Activated CD4-positive, alpha-beta T cell treated with anti-CD3 and anti-CD28 coated beads, Interleukin-2, amount 10 ng/mL, durations not matched to agents 7 days and 5 days (primary cell): ENCODE measurements around the gene PPP4C. TPM values are rescaled to one million over a fixed set of nuclear protein-coding genes. Genes with fewer than 3 reads are reported as not detected.
"Not testable (repeated sequence)": the region's sequence is repeated elsewhere in the genome, so short reads cannot be mapped to it uniquely, and the experiment has no call there.

Experiments
- CTCF ChIA-PET: fragments of 350-600 bp; sonication (Branson Sonifier 250); formaldehyde crosslinking; loops from one replicate; lab custom pipeline; 2021; ENCODE audit warnings: antibody characterized with exemption; lab: Charles Lee
- POLR2A ChIA-PET: fragments of 350-600 bp; sonication (Branson Sonifier 250); formaldehyde crosslinking; loops from one replicate; lab custom pipeline; 2021; ENCODE audit warnings: antibody characterized with exemption; lab: Charles Lee
- DNase-seq: peaks from one replicate; pipeline ENCODE4 v3.0.0-alpha.2; 2020
- H3K27ac Mint-ChIP-seq: one replicate; pipeline ENCODE4 v1.8.0; 2021; ENCODE audit warnings: mild to moderate bottlenecking, moderate library complexity, mixed read lengths
- H3K27me3 Mint-ChIP-seq: one replicate; pipeline ENCODE4 v1.8.0; 2021; ENCODE audit warnings: mixed read lengths
- H3K36me3 Mint-ChIP-seq: one replicate; pipeline ENCODE4 v1.8.0; 2021; ENCODE audit warnings: low read depth, mixed read lengths
- H3K4me1 Mint-ChIP-seq: one replicate; pipeline ENCODE4 v1.8.0; 2021; ENCODE audit warnings: mixed read lengths
- H3K4me3 Mint-ChIP-seq: one replicate; pipeline ENCODE4 v1.8.0; 2021; ENCODE audit warnings: mild to moderate bottlenecking, moderate library complexity, mixed read lengths
- H3K9me3 Mint-ChIP-seq: one replicate; pipeline ENCODE4 v1.8.0; 2021; ENCODE audit warnings: mixed read lengths
- total RNA-seq, 2 experiments: library from RNA; stranded (reverse); gene quantifications; one replicate each; pipeline ENCODE4 v1.2.3, GENCODE V29; 2021

The PPP4C gene
- total RNA-seq, 2 experiments from 2014 or later = 129 to 136 TPM

- POLR2A ChIA-PET, H3K4me3 Mint-ChIP-seq, H3K27ac Mint-ChIP-seq, CTCF ChIA-PET, H3K27me3 Mint-ChIP-seq, H3K4me1 Mint-ChIP-seq, DNase-seq, H3K9me3 Mint-ChIP-seq, H3K36me3 Mint-ChIP-seq: not testable (repeated sequence)
Observed at GRCh38 chr16:30040690-30041089, 35.1 kb upstream of the PPP4C start.

GRCh38 chr16:30041841-30042240 is 34.0 kb upstream of the PPP4C start:
- CTCF ChIA-PET = interaction anchor here (0.6 kb wide), 1 partner anchor 147 kb away, joined by 3 read pairs; no protein-coding TSS in a partner anchor
- no peak overlapping the region for H3K27ac Mint-ChIP-seq
- H3K4me1 Mint-ChIP-seq = peaks cover 6% of the 10 kb centered on the region
- POLR2A ChIA-PET = no interaction called here
- H3K27me3 Mint-ChIP-seq = peaks cover 5% of the 10 kb centered on the region
- H3K9me3 Mint-ChIP-seq = no peaks in the 10 kb centered on the region
- no peaks in the 10 kb centered on the region for H3K36me3 Mint-ChIP-seq
- DNase-seq = peak; percentile 36
- no peak overlapping the region for H3K4me3 Mint-ChIP-seq

- Mint-ChIP-seq H3K4me1 (peaks cover 12% of the 10 kb centered on the region), H3K36me3 (peaks cover 3% of the 10 kb centered on the region), H3K4me3 (no peak overlapping the region), H3K27me3 (peaks cover 3% of the 10 kb centered on the region), H3K9me3 (no peaks in the 10 kb centered on the region), H3K27ac (no peak overlapping the region)
- DNase-seq = no peak
- ChIA-PET CTCF (interaction anchor here (2.9 kb wide), 1 partner anchor 14 kb away, joined by 10 read pairs; the partner anchor contains the start of gene TLCD3B), POLR2A (no interaction called here)
Observed at GRCh38 chr16:30046178-30046577, 29.6 kb upstream of the PPP4C start.

- H3K9me3 Mint-ChIP-seq = no peaks in the 10 kb centered on the region
- H3K27me3 Mint-ChIP-seq = peaks cover 3% of the 10 kb centered on the region
- H3K27ac Mint-ChIP-seq = peak overlapping the region; percentile 46
- H3K4me1 Mint-ChIP-seq = peaks cover 14% of the 10 kb centered on the region
- no peak for DNase-seq
- H3K4me3 Mint-ChIP-seq = no peak overlapping the region
- ChIA-PET POLR2A (interaction anchor here (0.6 kb wide), 1 partner anchor 126 kb away, joined by 4 read pairs; no protein-coding TSS in a partner anchor), CTCF (interaction anchor here (2.9 kb wide), 1 partner anchor 15 kb away, joined by 10 read pairs; the partner anchor contains the start of gene TLCD3B)
- peaks cover 5% of the 10 kb centered on the region for H3K36me3 Mint-ChIP-seq
Observed at GRCh38 chr16:30046588-30046987, 29.2 kb upstream of the PPP4C start.

- peaks cover 2% of the 10 kb centered on the region for H3K27me3 Mint-ChIP-seq
- POLR2A ChIA-PET = no interaction called here
- CTCF ChIA-PET = interaction anchor here (0.9 to 2.1 kb wide), 2 partner anchors 14 to 18 kb away, joined by 3 to 6 read pairs; no protein-coding TSS in a partner anchor
Observed at GRCh38 chr16:30049871-30050270, 25.9 kb upstream of the PPP4C start.

GRCh38 chr16:30051518-30051917 is 24.3 kb upstream of the PPP4C start:
- Mint-ChIP-seq H3K27me3 (peaks cover 2% of the 10 kb centered on the region), H3K27ac (peak overlapping the region; percentile 89), H3K4me3 (peak overlapping the region; percentile 90), H3K4me1 (peaks cover 40% of the 10 kb centered on the region), H3K36me3 (peaks cover 7% of the 10 kb centered on the region), H3K9me3 (no peaks in the 10 kb centered on the region)
- no peak for DNase-seq
- CTCF ChIA-PET = interaction anchor here (0.8 to 2.2 kb wide), 2 partner anchors 16 to 358 kb away, joined by 4 to 6 read pairs; no protein-coding TSS in a partner anchor
- POLR2A ChIA-PET = no interaction called here

More at GRCh38 chr16:30049871-30050270, 25.9 kb upstream of the PPP4C start:
- Mint-ChIP-seq H3K9me3 (no peaks in the 10 kb centered on the region), H3K36me3 (peaks cover 7% of the 10 kb centered on the region), H3K4me1 (peaks cover 36% of the 10 kb centered on the region), H3K4me3 (no peak overlapping the region), H3K27ac (no peak overlapping the region)
- no peak for DNase-seq

- H3K27me3 Mint-ChIP-seq = peaks cover 2% of the 10 kb centered on the region
- ChIA-PET POLR2A (interaction anchor here (0.6 to 1.5 kb wide), 2 partner anchors 12 to 1856 kb away, joined by 3 to 4 read pairs; partner anchors contain the start of gene ALDOA), CTCF (interaction anchor here (0.6 to 2.2 kb wide), 8 partner anchors 9 to 1224 kb away, joined by 3 to 7 read pairs (median 4); partner anchors contain the start of genes ALDOA and PAGR1)
- no peaks in the 10 kb centered on the region for H3K9me3 Mint-ChIP-seq
- H3K27ac Mint-ChIP-seq = peak overlapping the region; percentile 87
- peak overlapping the region; percentile 90 for H3K4me3 Mint-ChIP-seq
- peak; percentile 94 for DNase-seq
- peaks cover 40% of the 10 kb centered on the region for H3K4me1 Mint-ChIP-seq
- H3K36me3 Mint-ChIP-seq = peaks cover 7% of the 10 kb centered on the region
Observed at GRCh38 chr16:30052671-30053372, 23.0 kb upstream of the PPP4C start.

GRCh38 chr16:30053376-30054015 is 22.3 kb upstream of the PPP4C start:
- H3K4me3 Mint-ChIP-seq = peak overlapping the region; percentile 90
- peaks cover 7% of the 10 kb centered on the region for H3K36me3 Mint-ChIP-seq
- H3K27me3 Mint-ChIP-seq = peaks cover 2% of the 10 kb centered on the region
- H3K4me1 Mint-ChIP-seq = peaks cover 40% of the 10 kb centered on the region
- ChIA-PET POLR2A (interaction anchor here (1.5 kb wide), 1 partner anchor 12 kb away, joined by 4 read pairs; the partner anchor contains the start of gene ALDOA), CTCF (interaction anchor here (0.6 to 2.2 kb wide), 7 partner anchors 10 to 1224 kb away, joined by 3 to 7 read pairs (median 5); partner anchors contain the start of genes ALDOA and PAGR1)
- no peak for DNase-seq
- no peak overlapping the region for H3K27ac Mint-ChIP-seq
- no peaks in the 10 kb centered on the region for H3K9me3 Mint-ChIP-seq

- no peak for DNase-seq
- ChIA-PET CTCF (interaction anchor here (0.5 to 2.1 kb wide), 10 partner anchors 10 to 915 kb away, joined by 3 to 19 read pairs (median 6); partner anchors contain the start of genes ALDOA, DCTPP1, HIRIP3 and TBX6), POLR2A (no interaction called here)
- Mint-ChIP-seq H3K36me3 (peaks cover 7% of the 10 kb centered on the region), H3K4me3 (peak overlapping the region; percentile 37), H3K27me3 (peaks cover 2% of the 10 kb centered on the region), H3K4me1 (peaks cover 40% of the 10 kb centered on the region), H3K9me3 (no peaks in the 10 kb centered on the region), H3K27ac (no peak overlapping the region)
Observed at GRCh38 chr16:30054451-30054850, 21.3 kb upstream of the PPP4C start.

GRCh38 chr16:30054959-30055553 is 20.7 kb upstream of the PPP4C start:
- Mint-ChIP-seq H3K4me3 (peak overlapping the region; percentile 37), H3K36me3 (peaks cover 7% of the 10 kb centered on the region), H3K27me3 (peaks cover 2% of the 10 kb centered on the region), H3K9me3 (no peaks in the 10 kb centered on the region), H3K27ac (peak overlapping the region; percentile 67), H3K4me1 (peaks cover 40% of the 10 kb centered on the region)
- CTCF ChIA-PET = interaction anchor here (0.5 to 2.1 kb wide), 17 partner anchors 9 to 915 kb away, joined by 3 to 19 read pairs (median 4); partner anchors contain the start of genes ALDOA, CORO1A, DCTPP1 and HIRIP3
- peak; percentile 58 for DNase-seq
- POLR2A ChIA-PET = interaction anchor here (1.1 kb wide), 1 partner anchor 11 kb away, joined by 8 read pairs; the partner anchor contains the start of gene ALDOA

GRCh38 chr16:30060346-30060745 is 15.4 kb upstream of the PPP4C start:
- ChIA-PET POLR2A (no interaction called here), CTCF (interaction anchor here (0.6 kb wide), 1 partner anchor 1489 kb away, joined by 3 read pairs; no protein-coding TSS in a partner anchor)
- Mint-ChIP-seq H3K27me3 (no peaks in the 10 kb centered on the region), H3K36me3 (peaks cover 11% of the 10 kb centered on the region), H3K4me1 (peaks cover 16% of the 10 kb centered on the region), H3K27ac (no peak overlapping the region), H3K4me3 (no peak overlapping the region), H3K9me3 (no peaks in the 10 kb centered on the region)
- no peak for DNase-seq
